CD4-positive, alpha-beta memory T cell (primary cell): ENCODE data around the gene SOX30. TPM values are rescaled to one million over a fixed set of nuclear protein-coding genes. Genes with fewer than 3 reads are reported as not detected.

Experiments used
- CTCF ChIA-PET: fragments of 350-600 bp; sonication (Branson Sonifier 250); formaldehyde crosslinking; loops from one replicate; lab custom pipeline; 2021; ENCODE audit warnings: inconsistent platforms; ENCODE audit not compliant: partially characterized antibody; lab: Charles Lee
- POLR2A ChIA-PET: fragments of 350-600 bp; sonication (Branson Sonifier 250); formaldehyde crosslinking; loops from one replicate; lab custom pipeline; 2021; ENCODE audit not compliant: partially characterized antibody; lab: Charles Lee
- DNase-seq, 5 donors: peaks; one replicate each; pipeline versions ENCODE4 v3.0.0 to v3.0.0-alpha.2; 2020 to 2022; ENCODE audit warnings: mixed read lengths in 1 of 5
- H3K27ac ChIP-seq: one replicate; pipeline ENCODE4 v1.7.0; 2013; ENCODE audit warnings: low read depth, low read length
- H3K27me3 ChIP-seq: 2 replicates; pipeline ENCODE4 v1.7.0; 2013; ENCODE audit warnings: mild to moderate bottlenecking, low read length, moderate library complexity; ENCODE audit not compliant: insufficient read depth
- H3K36me3 ChIP-seq: 2 replicates; pipeline ENCODE4 v1.7.0; 2013; ENCODE audit warnings: mild to moderate bottlenecking, low read length, moderate library complexity; ENCODE audit not compliant: insufficient read depth
- H3K4me1 ChIP-seq: 2 replicates; pipeline ENCODE4 v1.7.0; 2013; ENCODE audit warnings: mild to moderate bottlenecking, low read length, moderate library complexity; ENCODE audit not compliant: insufficient read depth
- H3K4me3 ChIP-seq, 2 donors: one replicate each; pipeline ENCODE4 v1.7.0; 2013; ENCODE audit warnings: low read length in 2 of 2, mild to moderate bottlenecking in 1 of 2
- H3K9me3 ChIP-seq, 2 donors: one replicate each; pipeline ENCODE4 v1.7.0; 2013; ENCODE audit warnings: low read length in 2 of 2, control low read depth in 1 of 2; ENCODE audit not compliant: control insufficient read depth in 1 of 2
- H3K27ac Mint-ChIP-seq, 7 donors: one replicate each; pipeline ENCODE4 v1.8.0; 2020 to 2021; ENCODE audit warnings: mixed read lengths in 7 of 7, mild to moderate bottlenecking in 6 of 7, inconsistent platforms in 3 of 7, moderate library complexity in 3 of 7
- H3K27me3 Mint-ChIP-seq, 2 donors: one replicate each; pipeline ENCODE4 v1.8.0; 2020 to 2021; ENCODE audit warnings: mixed read lengths in 2 of 2
- H3K36me3 Mint-ChIP-seq, 2 donors: one replicate each; pipeline ENCODE4 v1.8.0; 2020 to 2021; ENCODE audit warnings: mixed read lengths in 2 of 2, inconsistent platforms in 1 of 2, mild to moderate bottlenecking in 1 of 2
- H3K4me1 Mint-ChIP-seq, 4 donors: one replicate each; pipeline ENCODE4 v1.8.0; 2020 to 2021; ENCODE audit warnings: mixed read lengths in 4 of 4, mild to moderate bottlenecking in 1 of 4
- H3K4me3 Mint-ChIP-seq, 8 donors: one replicate each; pipeline ENCODE4 v1.8.0; 2020 to 2021; ENCODE audit warnings: mixed read lengths in 8 of 8, mild to moderate bottlenecking in 7 of 8, moderate library complexity in 6 of 8, inconsistent platforms in 3 of 8
- H3K9me3 Mint-ChIP-seq, 8 donors: one replicate each; pipeline ENCODE4 v1.8.0; 2020 to 2021; ENCODE audit warnings: mixed read lengths in 8 of 8, mild to moderate bottlenecking in 5 of 8, inconsistent platforms in 3 of 8, moderate library complexity in 1 of 8
- intact Hi-C: fragments of 100-400 bp; cut with micrococcal nuclease; formaldehyde crosslinking; loops from one replicate; pipeline ENCODE4 v1.15.1; 2023
- polyA plus RNA-seq, 2 donors: library from polyadenylated mRNA; unstranded; fragments of 300-500 nt; fragmentation: Illumina TruSeq; gene quantifications; one replicate each; pipeline ENCODE4 v1.2.3, GENCODE V29; 2021
- total RNA-seq, 2 experiments: library from RNA; stranded (reverse); gene quantifications; one replicate each; pipeline ENCODE4 v1.2.3, GENCODE V29; 2021

SOX30 gene
- total and polyA plus RNA-seq, 4 experiments from 2014 or later: 0.14 to 0.53 (median 0.33) TPM

GRCh38 chr5:157659868-157660660, 7.8 kb upstream of the SOX30 start:
- intact Hi-C loops: no loop called here

GRCh38 chr5:157658893-157659292, 6.7 kb upstream of the SOX30 start:
- no peaks in the 10 kb centered on the region for H3K36me3 ChIP-seq
- no peak for DNase-seq
- Mint-ChIP-seq H3K9me3 (peaks cover 4 to 27% (median 19%) of the 10 kb centered on the region in 8 donors), H3K4me1 (no peaks in the 10 kb centered on the region), H3K27ac (no peak overlapping the region), H3K36me3 (peaks cover 27 to 32% of the 10 kb centered on the region in 2 donors), H3K27me3 (no peaks in the 10 kb centered on the region), H3K4me3 (no peak overlapping the region)
- H3K9me3 ChIP-seq: peaks cover 0 to 6% of the 10 kb centered on the region in 2 donors
- no peaks in the 10 kb centered on the region for H3K4me1 ChIP-seq
- CTCF ChIA-PET: no interaction called here
- no peaks in the 10 kb centered on the region for H3K27me3 ChIP-seq
- POLR2A ChIA-PET: no interaction called here
- intact Hi-C loops: no loop called here
- H3K27ac ChIP-seq: no peak overlapping the region
- no peak overlapping the region for H3K4me3 ChIP-seq

More at GRCh38 chr5:157659868-157660660, 7.8 kb upstream of the SOX30 start:
- POLR2A ChIA-PET: interaction anchor here (0.9 kb wide), 1 partner anchor 9 kb away, joined by 4 read pairs; no protein-coding TSS in a partner anchor
- Histone ChIP-seq H3K4me3 (no peak overlapping the region), H3K27me3 (no peaks in the 10 kb centered on the region), H3K9me3 (peaks cover 0 to 6% of the 10 kb centered on the region in 2 donors), H3K4me1 (no peaks in the 10 kb centered on the region), H3K36me3 (no peaks in the 10 kb centered on the region), H3K27ac (no peak overlapping the region)
- CTCF ChIA-PET: no interaction called here
- Mint-ChIP-seq H3K36me3 (peaks cover 27 to 32% of the 10 kb centered on the region in 2 donors), H3K27ac (no peak overlapping the region), H3K27me3 (no peaks in the 10 kb centered on the region), H3K4me1 (no peaks in the 10 kb centered on the region), H3K9me3 (peaks cover 3 to 27% (median 20%) of the 10 kb centered on the region in 8 donors), H3K4me3 (no peak overlapping the region)
- no peak for DNase-seq

- peaks cover 4% of the 10 kb centered on the region for H3K4me1 ChIP-seq
- H3K27me3 ChIP-seq: no peaks in the 10 kb centered on the region
- H3K9me3 ChIP-seq: peaks cover 0 to 6% of the 10 kb centered on the region in 2 donors
- ChIA-PET POLR2A (no interaction called here), CTCF (no interaction called here)
- Mint-ChIP-seq H3K36me3 (peaks cover 29 to 35% of the 10 kb centered on the region in 2 donors), H3K27me3 (no peaks in the 10 kb centered on the region), H3K4me1 (peaks cover 6 to 12% (median 8%) of the 10 kb centered on the region in 4 donors), H3K4me3 (no peak overlapping the region), H3K9me3 (peaks cover 4 to 30% (median 15%) of the 10 kb centered on the region in 8 donors), H3K27ac (no peak overlapping the region)
- DNase-seq: no peak
- intact Hi-C loops: no loop called here
- no peaks in the 10 kb centered on the region for H3K36me3 ChIP-seq
- no peak overlapping the region for H3K4me3 ChIP-seq
- H3K27ac ChIP-seq: no peak overlapping the region
Observed at GRCh38 chr5:157657516-157657915, 5.3 kb upstream of the SOX30 start.

- H3K4me1 ChIP-seq: peaks cover 18% of the 10 kb centered on the region
- H3K27me3 ChIP-seq: no peaks in the 10 kb centered on the region
- peak overlapping the region; percentile 65 to 91 (median 86) for H3K27ac Mint-ChIP-seq
- intact Hi-C loops: loop anchor here (1.0 to 5.0 kb wide), 6 partner anchors 49 to 219 kb away; partner anchors contain the start of genes ADAM19 and LSM11
- ChIA-PET CTCF (interaction anchor here (0.5 to 3.2 kb wide), 29 partner anchors 9 to 219 kb away, joined by 3 to 24 read pairs (median 4); partner anchors contain the start of genes C5orf52 and LSM11), POLR2A (interaction anchor here (0.6 to 2.6 kb wide), 19 partner anchors 8 to 480 kb away, joined by 3 to 17 read pairs (median 3); partner anchors contain the start of gene THG1L)
- H3K4me1 Mint-ChIP-seq: peaks cover 11 to 26% (median 18%) of the 10 kb centered on the region in 4 donors
- peaks cover 0 to 13% (median 5%) of the 10 kb centered on the region in 8 donors for H3K9me3 Mint-ChIP-seq
- peak overlapping the region; percentile 52 for H3K27ac ChIP-seq
- no peaks in the 10 kb centered on the region for H3K27me3 Mint-ChIP-seq
- peak overlapping the region in 1 of 2 donors; percentile 51 for H3K4me3 ChIP-seq
- H3K36me3 ChIP-seq: no peaks in the 10 kb centered on the region
- DNase-seq: peak; percentile 85 to 89 (median 86)
- H3K36me3 Mint-ChIP-seq: peaks cover 9 to 10% of the 10 kb centered on the region in 2 donors
- no peaks in the 10 kb centered on the region for H3K9me3 ChIP-seq
- H3K4me3 Mint-ChIP-seq: peak overlapping the region; percentile 78 to 89 (median 84)
Observed at GRCh38 chr5:157651623-157652376, 438 bp downstream of the SOX30 start.

GRCh38 chr5:157650991-157651611, 1.1 kb downstream of the SOX30 start:
- peaks cover 0 to 8% (median 2%) of the 10 kb centered on the region in 8 donors for H3K9me3 Mint-ChIP-seq
- no peak overlapping the region for H3K4me3 ChIP-seq
- H3K27me3 ChIP-seq: no peaks in the 10 kb centered on the region
- no peaks in the 10 kb centered on the region for H3K9me3 ChIP-seq
- H3K36me3 Mint-ChIP-seq: peaks cover 6 to 7% of the 10 kb centered on the region in 2 donors
- intact Hi-C loops: loop anchor here (1.0 to 5.0 kb wide), 6 partner anchors 48 to 219 kb away; partner anchors contain the start of genes ADAM19 and LSM11
- H3K27ac ChIP-seq: peak overlapping the region; percentile 52
- peaks cover 18% of the 10 kb centered on the region for H3K4me1 ChIP-seq
- no peaks in the 10 kb centered on the region for H3K36me3 ChIP-seq
- H3K27ac Mint-ChIP-seq: peak overlapping the region in 6 of 7 donors; percentile 65 to 91 (median 87)
- ChIA-PET POLR2A (interaction anchor here (0.6 to 2.6 kb wide), 15 partner anchors 9 to 479 kb away, joined by 3 to 17 read pairs (median 4); partner anchors contain the start of gene THG1L), CTCF (interaction anchor here (0.6 to 3.2 kb wide), 27 partner anchors 9 to 218 kb away, joined by 3 to 24 read pairs (median 4); partner anchors contain the start of genes C5orf52 and LSM11)
- H3K4me3 Mint-ChIP-seq: peak overlapping the region in 2 of 8 donors; percentile 71 to 85
- H3K27me3 Mint-ChIP-seq: no peaks in the 10 kb centered on the region
- H3K4me1 Mint-ChIP-seq: peaks cover 11 to 26% (median 18%) of the 10 kb centered on the region in 4 donors
- DNase-seq: no peak

- Histone ChIP-seq H3K27me3 (no peaks in the 10 kb centered on the region), H3K27ac (no peak overlapping the region), H3K4me3 (no peak overlapping the region), H3K36me3 (no peaks in the 10 kb centered on the region), H3K4me1 (peaks cover 18% of the 10 kb centered on the region), H3K9me3 (no peaks in the 10 kb centered on the region)
- H3K4me1 Mint-ChIP-seq: peaks cover 11 to 26% (median 18%) of the 10 kb centered on the region in 4 donors
- no peak for DNase-seq
- ChIA-PET CTCF (no interaction called here), POLR2A (no interaction called here)
- no peaks in the 10 kb centered on the region for H3K27me3 Mint-ChIP-seq
- H3K36me3 Mint-ChIP-seq: peaks cover 6 to 7% of the 10 kb centered on the region in 2 donors
- peaks cover 0 to 4% (median 1%) of the 10 kb centered on the region in 8 donors for H3K9me3 Mint-ChIP-seq
- no peak overlapping the region for H3K4me3 Mint-ChIP-seq
- intact Hi-C loops: no loop called here
- H3K27ac Mint-ChIP-seq: no peak overlapping the region
Observed at GRCh38 chr5:157649101-157649500, 3.1 kb downstream of the SOX30 start.
